ENCODE measurements around the gene CIC. TPM values are rescaled to one million over a fixed set of nuclear protein-coding genes. Genes with fewer than 3 reads are reported as not detected.

The CIC gene
- total RNA-seq, 4 donors from 2014 or later, result 50.6 to 98.3 (median 56.9) TPM

DNA sequence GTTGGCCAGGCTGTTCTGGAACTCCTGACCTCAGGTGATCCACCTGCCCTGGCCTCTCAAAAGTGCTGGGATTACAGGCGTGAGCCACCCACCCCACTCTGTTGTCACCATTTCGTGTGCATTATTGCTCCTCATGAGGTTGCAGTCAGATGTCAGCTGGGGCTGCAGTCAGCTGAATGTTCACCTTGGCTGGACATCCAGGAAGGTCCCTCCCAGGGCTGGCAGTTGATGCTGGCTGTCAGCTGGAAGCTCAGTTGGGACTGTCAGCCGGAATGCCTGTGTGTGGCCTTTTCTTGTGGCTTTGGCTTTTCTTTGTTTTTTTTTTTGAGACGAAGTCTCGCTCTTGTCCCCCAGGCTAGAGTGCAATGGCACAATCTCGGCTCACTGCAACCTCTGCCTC lies 63.0 kb downstream of the CIC start:
- Histone ChIP-seq H3K9me3 (no peaks in the 10 kb centered on the region), H3K4me3 (replicated peaks in 1 of 3) (no peak overlapping the region), H3K36me3 (peaks cover 4% of the 10 kb centered on the region in 2 donors), H3K27me3 (no peaks in the 10 kb centered on the region), H3K4me1 (peaks cover 6 to 7% of the 10 kb centered on the region in 2 donors), H3K27ac (no peak overlapping the region)
- WGBS, 2 donors, result 85 to 86% methylated on average over 6 of the region's 6 CpGs
- DNase-seq, result no peak
- intact Hi-C loops (cut with DNase I), result no loop called here
- TF ChIP-seq, protein P1, sequence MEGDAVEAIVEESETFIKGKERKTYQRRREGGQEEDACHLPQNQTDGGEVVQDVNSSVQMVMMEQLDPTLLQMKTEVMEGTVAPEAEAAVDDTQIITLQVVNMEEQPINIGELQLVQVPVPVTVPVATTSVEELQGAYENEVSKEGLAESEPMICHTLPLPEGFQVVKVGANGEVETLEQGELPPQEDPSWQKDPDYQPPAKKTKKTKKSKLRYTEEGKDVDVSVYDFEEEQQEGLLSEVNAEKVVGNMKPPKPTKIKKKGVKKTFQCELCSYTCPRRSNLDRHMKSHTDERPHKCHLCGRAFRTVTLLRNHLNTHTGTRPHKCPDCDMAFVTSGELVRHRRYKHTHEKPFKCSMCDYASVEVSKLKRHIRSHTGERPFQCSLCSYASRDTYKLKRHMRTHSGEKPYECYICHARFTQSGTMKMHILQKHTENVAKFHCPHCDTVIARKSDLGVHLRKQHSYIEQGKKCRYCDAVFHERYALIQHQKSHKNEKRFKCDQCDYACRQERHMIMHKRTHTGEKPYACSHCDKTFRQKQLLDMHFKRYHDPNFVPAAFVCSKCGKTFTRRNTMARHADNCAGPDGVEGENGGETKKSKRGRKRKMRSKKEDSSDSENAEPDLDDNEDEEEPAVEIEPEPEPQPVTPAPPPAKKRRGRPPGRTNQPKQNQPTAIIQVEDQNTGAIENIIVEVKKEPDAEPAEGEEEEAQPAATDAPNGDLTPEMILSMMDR (IDR thresholded peaks at IDR 0.05), result no peak
- TF ChIP-seq POLR2A (IDR thresholded peaks at IDR 0.05), result no peak

DNA sequence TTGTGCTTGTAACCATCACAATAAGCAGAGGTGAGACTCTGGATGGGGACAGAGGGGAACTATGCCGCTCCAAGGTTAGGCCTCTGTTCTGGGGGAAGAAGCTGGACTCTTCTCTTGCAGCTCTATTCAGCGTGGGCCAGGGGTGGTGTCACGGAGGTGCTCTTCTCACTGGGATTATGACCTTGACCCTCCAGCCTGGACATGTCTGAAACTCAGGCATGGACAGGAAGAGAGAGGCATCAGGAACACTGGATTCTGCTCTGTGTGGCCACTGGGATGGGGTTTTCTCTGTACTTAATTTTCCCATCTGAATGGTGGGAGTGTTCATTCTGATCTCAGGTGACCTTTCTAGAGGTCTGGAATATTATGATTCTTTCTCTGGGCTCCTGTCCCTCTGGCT lies 64.0 kb downstream of the CIC start:
- DNase-seq, result no peak
- no peaks in the 10 kb centered on the region for H3K4me1 ChIP-seq
- H3K9me3 ChIP-seq, result no peaks in the 10 kb centered on the region
- intact Hi-C loops (cut with DNase I), result no loop called here
- H3K36me3 ChIP-seq, result peaks cover 4% of the 10 kb centered on the region in 2 donors
- H3K4me3 ChIP-seq (replicated peaks in 1 of 3), result no peak overlapping the region
- H3K27me3 ChIP-seq, result no peaks in the 10 kb centered on the region
- WGBS, 2 donors, result 94% methylated on average over 3 of the region's 3 CpGs; no CpG with 5 or more reads in 1 of the 2 donors
- no peak for TF ChIP-seq POLR2A (IDR thresholded peaks at IDR 0.05)
- TF ChIP-seq, protein P1 (IDR thresholded peaks at IDR 0.05), result no peak
- no peak overlapping the region for H3K27ac ChIP-seq

DNA sequence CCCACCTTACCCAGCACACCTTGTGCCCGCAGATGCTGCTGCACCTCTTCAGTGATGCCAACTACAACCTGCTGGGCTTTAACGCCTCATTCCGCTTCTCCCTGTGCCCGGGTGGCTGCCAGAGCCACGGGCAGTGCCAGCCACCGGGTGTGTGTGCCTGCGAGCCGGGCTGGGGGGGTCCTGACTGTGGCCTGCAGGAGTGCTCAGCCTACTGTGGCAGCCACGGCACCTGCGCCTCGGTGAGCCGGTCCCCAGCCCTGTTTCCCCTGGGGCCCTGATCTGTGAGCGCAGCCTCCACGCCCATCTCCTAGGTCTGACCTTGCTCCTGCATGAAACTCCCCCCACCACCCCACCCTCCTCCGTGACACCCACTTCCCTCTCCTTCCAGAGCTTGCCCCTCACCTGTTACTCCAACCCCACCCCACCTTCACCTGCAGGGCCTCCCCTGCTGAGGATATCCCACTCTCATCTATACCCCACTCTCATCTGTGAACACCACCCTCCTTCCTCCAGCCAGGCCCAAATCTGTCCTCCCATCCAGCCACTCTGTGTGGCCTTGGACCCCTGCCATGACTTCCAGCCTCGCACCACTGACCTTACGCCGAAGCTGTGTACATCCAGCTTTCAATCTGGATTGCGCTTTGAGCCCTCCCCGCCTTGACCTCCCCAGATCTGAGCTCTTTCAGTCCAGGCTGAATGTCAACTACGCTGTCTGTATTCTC lies 65.1 kb downstream of the CIC start:
- H3K9me3 ChIP-seq, result no peaks in the 10 kb centered on the region
- H3K4me1 ChIP-seq, result no peaks in the 10 kb centered on the region
- TF ChIP-seq, protein P1 (IDR thresholded peaks at IDR 0.05), result no peak
- TF ChIP-seq POLR2A (IDR thresholded peaks at IDR 0.05), result no peak
- H3K4me3 ChIP-seq (replicated peaks in 1 of 3), result no peak overlapping the region
- H3K27ac ChIP-seq, result no peak overlapping the region
- intact Hi-C loops (cut with DNase I), result no loop called here
- WGBS, 2 donors, result 88 to 91% methylated on average over 14 to 18 of the region's 21 CpGs
- DNase-seq, result no peak
- peaks cover 4% of the 10 kb centered on the region in 2 donors for H3K36me3 ChIP-seq
- no peaks in the 10 kb centered on the region for H3K27me3 ChIP-seq

DNA sequence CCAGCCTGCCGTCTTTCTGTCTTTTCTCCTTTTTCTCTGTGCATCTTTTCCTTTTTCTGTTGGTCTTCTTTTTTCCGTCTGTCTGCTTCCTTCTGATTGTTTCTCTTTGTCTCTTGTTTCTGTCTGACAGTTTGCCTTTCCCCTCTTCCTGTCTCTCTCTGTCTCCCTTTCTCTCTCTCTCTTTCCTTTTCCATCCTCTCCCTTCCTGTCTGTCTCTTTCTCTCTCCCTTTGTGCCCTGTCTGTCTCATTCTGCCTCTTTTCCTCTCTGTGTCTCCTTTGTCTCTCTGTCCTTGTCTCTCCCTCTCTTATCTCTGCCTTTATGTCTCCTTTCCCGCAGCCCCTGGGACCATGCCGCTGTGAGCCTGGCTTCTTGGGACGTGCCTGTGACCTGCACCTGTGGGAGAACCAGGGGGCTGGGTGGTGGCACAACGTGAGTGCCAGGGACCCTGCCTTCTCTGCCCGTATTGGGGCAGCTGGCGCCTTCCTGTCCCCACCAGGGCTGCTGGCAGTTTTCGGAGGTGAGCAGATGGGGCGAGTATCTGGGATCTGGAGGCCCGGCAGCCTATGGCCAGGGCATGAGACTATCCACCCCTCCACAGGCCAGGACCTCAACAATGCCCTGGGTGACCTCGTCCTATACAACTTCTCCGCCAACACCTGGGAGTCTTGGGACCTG lies 65.8 kb downstream of the CIC start:
- TF ChIP-seq, protein P1 (IDR thresholded peaks at IDR 0.05), result no peak
- TF ChIP-seq POLR2A (IDR thresholded peaks at IDR 0.05), result no peak
- no peak for DNase-seq
- Histone ChIP-seq H3K27ac (no peak overlapping the region), H3K4me1 (no peaks in the 10 kb centered on the region), H3K9me3 (no peaks in the 10 kb centered on the region), H3K4me3 (replicated peaks in 1 of 3) (no peak overlapping the region), H3K36me3 (peaks cover 4% of the 10 kb centered on the region in 2 donors), H3K27me3 (no peaks in the 10 kb centered on the region)
- intact Hi-C loops (cut with DNase I), result no loop called here
- WGBS, 2 donors, result 91 to 92% methylated on average over 13 of the region's 13 CpGs

DNA sequence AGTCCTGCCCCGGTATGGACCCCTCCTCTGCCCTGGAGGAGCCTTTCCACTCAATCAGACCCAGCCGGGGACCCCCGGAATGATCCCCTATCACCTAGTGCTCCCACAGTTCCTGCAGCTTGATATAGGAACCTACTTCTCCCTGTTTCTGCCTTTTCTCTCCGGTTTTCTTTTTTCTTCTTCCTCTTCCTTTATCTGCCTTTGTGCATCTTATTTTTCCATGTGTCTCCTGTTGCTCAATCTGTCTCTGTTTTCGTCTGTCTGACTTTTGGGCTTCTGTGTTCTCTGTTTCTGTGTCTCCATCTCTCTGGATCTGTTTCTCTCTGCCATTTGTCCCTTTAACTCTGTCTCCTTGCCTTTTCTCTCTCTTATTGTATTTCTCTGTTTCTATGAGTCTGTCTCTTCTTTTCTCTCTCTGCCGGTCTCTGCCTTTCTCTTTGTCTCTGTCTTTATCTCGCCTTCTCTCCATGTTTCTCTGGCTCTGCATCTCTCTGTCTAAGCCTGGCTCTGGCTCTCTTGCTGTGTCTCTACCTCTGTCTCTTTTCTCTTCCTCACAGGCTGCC lies 66.4 kb downstream of the CIC start:
- Histone ChIP-seq H3K4me3 (replicated peaks in 1 of 3) (no peak overlapping the region), H3K36me3 (peaks cover 4% of the 10 kb centered on the region in 2 donors), H3K27me3 (no peaks in the 10 kb centered on the region), H3K9me3 (no peaks in the 10 kb centered on the region), H3K27ac (no peak overlapping the region), H3K4me1 (no peaks in the 10 kb centered on the region)
- no peak for DNase-seq
- TF ChIP-seq, protein P1 (IDR thresholded peaks at IDR 0.05), result no peak
- TF ChIP-seq POLR2A (IDR thresholded peaks at IDR 0.05), result no peak
- WGBS, 2 donors, result 90 to 93% methylated on average over 7 of the region's 7 CpGs
- intact Hi-C loops (cut with DNase I), result no loop called here
